ENCODE measurements around the gene VWA5A. TPM values are rescaled to one million over a fixed set of nuclear protein-coding genes. Genes with fewer than 3 reads are reported as not detected.

Gene VWA5A
- total and polyA plus RNA-seq, 9 of the 15 experiments (the other 6 are each of a cell fraction or from before 2014, with no cell fraction given), result 4.6 to 19.7 (median 6.9) TPM

DNA sequence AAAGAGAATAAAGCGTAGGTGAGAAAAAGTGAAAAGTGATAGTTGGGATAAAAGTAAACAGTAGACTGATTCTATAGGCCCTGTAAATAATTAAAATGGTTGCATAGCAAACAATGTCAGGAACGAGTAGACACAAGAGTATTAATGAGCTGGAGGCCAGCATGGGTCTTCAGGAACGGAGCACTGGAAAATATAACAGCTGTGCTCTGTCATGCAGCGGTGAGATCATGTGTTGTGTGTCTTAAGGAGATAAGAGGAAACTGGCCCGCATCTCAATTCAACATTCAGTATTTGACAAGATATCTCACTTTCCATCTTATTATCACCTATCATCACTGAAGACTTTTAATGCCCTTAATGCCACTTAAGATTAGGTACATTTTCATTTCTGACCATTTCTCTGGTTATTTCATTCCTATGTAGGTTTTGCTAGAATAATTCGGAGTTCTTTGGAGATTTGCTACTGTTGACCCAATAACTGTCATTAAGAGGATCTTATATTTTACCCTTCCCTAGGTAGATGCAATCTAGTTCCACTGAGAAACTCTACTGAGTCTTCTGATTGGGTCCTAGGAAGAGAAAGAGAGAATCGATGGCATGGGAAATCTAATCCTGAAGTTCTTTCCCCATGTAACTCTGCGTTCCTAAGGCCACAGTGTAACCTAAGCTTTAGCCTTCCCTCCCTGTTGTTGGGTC lies 35.5 kb upstream of the VWA5A start (continued):
- TF ChIP-seq, protein P1, sequence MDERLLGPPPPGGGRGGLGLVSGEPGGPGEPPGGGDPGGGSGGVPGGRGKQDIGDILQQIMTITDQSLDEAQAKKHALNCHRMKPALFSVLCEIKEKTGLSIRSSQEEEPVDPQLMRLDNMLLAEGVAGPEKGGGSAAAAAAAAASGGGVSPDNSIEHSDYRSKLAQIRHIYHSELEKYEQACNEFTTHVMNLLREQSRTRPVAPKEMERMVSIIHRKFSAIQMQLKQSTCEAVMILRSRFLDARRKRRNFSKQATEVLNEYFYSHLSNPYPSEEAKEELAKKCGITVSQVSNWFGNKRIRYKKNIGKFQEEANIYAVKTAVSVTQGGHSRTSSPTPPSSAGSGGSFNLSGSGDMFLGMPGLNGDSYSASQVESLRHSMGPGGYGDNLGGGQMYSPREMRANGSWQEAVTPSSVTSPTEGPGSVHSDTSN (CRISPR knock-in tag; IDR thresholded peaks at IDR 0.05; ENCODE audit: low read depth), result no peak
- TF ChIP-seq, protein P1 (tag; conservative IDR thresholded peaks at IDR 0.05; ENCODE audit: low read depth), result peak; percentile 90
- TF ChIP-seq, protein P2, sequence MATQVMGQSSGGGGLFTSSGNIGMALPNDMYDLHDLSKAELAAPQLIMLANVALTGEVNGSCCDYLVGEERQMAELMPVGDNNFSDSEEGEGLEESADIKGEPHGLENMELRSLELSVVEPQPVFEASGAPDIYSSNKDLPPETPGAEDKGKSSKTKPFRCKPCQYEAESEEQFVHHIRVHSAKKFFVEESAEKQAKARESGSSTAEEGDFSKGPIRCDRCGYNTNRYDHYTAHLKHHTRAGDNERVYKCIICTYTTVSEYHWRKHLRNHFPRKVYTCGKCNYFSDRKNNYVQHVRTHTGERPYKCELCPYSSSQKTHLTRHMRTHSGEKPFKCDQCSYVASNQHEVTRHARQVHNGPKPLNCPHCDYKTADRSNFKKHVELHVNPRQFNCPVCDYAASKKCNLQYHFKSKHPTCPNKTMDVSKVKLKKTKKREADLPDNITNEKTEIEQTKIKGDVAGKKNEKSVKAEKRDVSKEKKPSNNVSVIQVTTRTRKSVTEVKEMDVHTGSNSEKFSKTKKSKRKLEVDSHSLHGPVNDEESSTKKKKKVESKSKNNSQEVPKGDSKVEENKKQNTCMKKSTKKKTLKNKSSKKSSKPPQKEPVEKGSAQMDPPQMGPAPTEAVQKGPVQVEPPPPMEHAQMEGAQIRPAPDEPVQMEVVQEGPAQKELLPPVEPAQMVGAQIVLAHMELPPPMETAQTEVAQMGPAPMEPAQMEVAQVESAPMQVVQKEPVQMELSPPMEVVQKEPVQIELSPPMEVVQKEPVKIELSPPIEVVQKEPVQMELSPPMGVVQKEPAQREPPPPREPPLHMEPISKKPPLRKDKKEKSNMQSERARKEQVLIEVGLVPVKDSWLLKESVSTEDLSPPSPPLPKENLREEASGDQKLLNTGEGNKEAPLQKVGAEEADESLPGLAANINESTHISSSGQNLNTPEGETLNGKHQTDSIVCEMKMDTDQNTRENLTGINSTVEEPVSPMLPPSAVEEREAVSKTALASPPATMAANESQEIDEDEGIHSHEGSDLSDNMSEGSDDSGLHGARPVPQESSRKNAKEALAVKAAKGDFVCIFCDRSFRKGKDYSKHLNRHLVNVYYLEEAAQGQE (IDR thresholded peaks at IDR 0.05; ENCODE audit: borderline replicate concordance), result peak; percentile 21; the same call in 1 of the 2 replicates
- TF ChIP-seq, protein P2 (CRISPR knock-in tag; IDR thresholded peaks at IDR 0.05; ENCODE audit: low read depth), result no peak
- TF ChIP-seq MYNN (IDR thresholded peaks at IDR 0.05), result peak; percentile 91
- no peak for TF ChIP-seq MYNN (CRISPR knock-in tag; IDR thresholded peaks at IDR 0.05)
- TF ChIP-seq, protein P3, sequence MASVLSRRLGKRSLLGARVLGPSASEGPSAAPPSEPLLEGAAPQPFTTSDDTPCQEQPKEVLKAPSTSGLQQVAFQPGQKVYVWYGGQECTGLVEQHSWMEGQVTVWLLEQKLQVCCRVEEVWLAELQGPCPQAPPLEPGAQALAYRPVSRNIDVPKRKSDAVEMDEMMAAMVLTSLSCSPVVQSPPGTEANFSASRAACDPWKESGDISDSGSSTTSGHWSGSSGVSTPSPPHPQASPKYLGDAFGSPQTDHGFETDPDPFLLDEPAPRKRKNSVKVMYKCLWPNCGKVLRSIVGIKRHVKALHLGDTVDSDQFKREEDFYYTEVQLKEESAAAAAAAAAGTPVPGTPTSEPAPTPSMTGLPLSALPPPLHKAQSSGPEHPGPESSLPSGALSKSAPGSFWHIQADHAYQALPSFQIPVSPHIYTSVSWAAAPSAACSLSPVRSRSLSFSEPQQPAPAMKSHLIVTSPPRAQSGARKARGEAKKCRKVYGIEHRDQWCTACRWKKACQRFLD (CRISPR knock-in tag; IDR thresholded peaks at IDR 0.05), result peak; percentile 94
- peak; percentile 81 for TF ChIP-seq ZKSCAN8 (CRISPR knock-in tag; IDR thresholded peaks at IDR 0.05)
- TF ChIP-seq CREB1 (IDR thresholded peaks at IDR 0.05), result peak; percentile 39; the same call in 1 of the 2 replicates
- TF ChIP-seq CREB1 (CRISPR knock-in tag; IDR thresholded peaks at IDR 0.05), result no peak
- TF ChIP-seq, protein P4, sequence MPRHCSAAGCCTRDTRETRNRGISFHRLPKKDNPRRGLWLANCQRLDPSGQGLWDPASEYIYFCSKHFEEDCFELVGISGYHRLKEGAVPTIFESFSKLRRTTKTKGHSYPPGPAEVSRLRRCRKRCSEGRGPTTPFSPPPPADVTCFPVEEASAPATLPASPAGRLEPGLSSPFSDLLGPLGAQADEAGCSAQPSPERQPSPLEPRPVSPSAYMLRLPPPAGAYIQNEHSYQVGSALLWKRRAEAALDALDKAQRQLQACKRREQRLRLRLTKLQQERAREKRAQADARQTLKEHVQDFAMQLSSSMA (CRISPR knock-in tag; IDR thresholded peaks at IDR 0.05), result no peak
- peak; percentile 27; the same call in 1 of the 2 replicates for TF ChIP-seq ZNF24 (IDR thresholded peaks at IDR 0.05)

All from K562 (cell line).